Smooth muscle cell (in vitro differentiated cells): ENCODE data around the gene SWAP70. TPM values are rescaled to one million over a fixed set of nuclear protein-coding genes. Genes with fewer than 3 reads are reported as not detected.
A peak's percentile ranks its signal among the peaks of the same experiment; 100 is the strongest.

Experiments
- DNase-seq: peaks from one replicate; lab custom pipeline; 2025; ENCODE audit not compliant: unreplicated experiment; lab: John Stamatoyannopoulos, UW
- H2AFZ ChIP-seq: fragments of 200-600 bp; sonication (generic); 2 replicates; pipeline ENCODE4 v1.6.0; 2016; ENCODE audit warnings: antibody characterized with exemption, low read depth, mild to moderate bottlenecking
- H3F3A ChIP-seq: fragments of 200-600 bp; sonication (generic); 2 replicates; pipeline ENCODE4 v1.6.0; 2017; ENCODE audit warnings: antibody characterized with exemption, low read depth
- H3K27ac ChIP-seq: fragments of 200-600 bp; sonication (generic); 2 replicates; pipeline ENCODE4 v1.5.1; 2016; ENCODE audit warnings: low read depth, mild to moderate bottlenecking
- H3K27me3 ChIP-seq: fragments of 200-600 bp; sonication (generic); 2 replicates; pipeline ENCODE4 v1.6.1; 2016; ENCODE audit warnings: low read depth, mild to moderate bottlenecking
- H3K36me3 ChIP-seq: fragments of 200-600 bp; sonication (generic); 2 replicates; pipeline ENCODE4 v1.5.1; 2016; ENCODE audit warnings: low read depth
- H3K4me1 ChIP-seq: fragments of 200-600 bp; sonication (generic); 2 replicates; pipeline ENCODE4 v1.5.1; 2016; ENCODE audit warnings: low read depth
- H3K4me2 ChIP-seq: fragments of 200-600 bp; sonication (generic); 2 replicates; pipeline ENCODE4 v1.6.0; 2016; ENCODE audit warnings: mild to moderate bottlenecking
- H3K4me3 ChIP-seq: fragments of 200-600 bp; sonication (generic); 2 replicates; pipeline ENCODE4 v1.5.1; 2016; ENCODE audit warnings: mild to moderate bottlenecking
- H3K79me2 ChIP-seq: fragments of 200-600 bp; sonication (generic); 2 replicates; pipeline ENCODE4 v1.6.0; 2016; ENCODE audit warnings: low read depth, mild to moderate bottlenecking
- H3K9ac ChIP-seq: fragments of 200-600 bp; sonication (generic); 2 replicates; pipeline ENCODE4 v1.6.0; 2016; ENCODE audit warnings: low read depth
- H3K9me3 ChIP-seq: fragments of 200-600 bp; sonication (generic); replicated peaks from 2 replicates; pipeline ENCODE4 v1.5.1; 2016; ENCODE audit warnings: low read depth
- H4K20me1 ChIP-seq: fragments of 200-600 bp; sonication (generic); 2 replicates; pipeline ENCODE4 v1.6.0; 2016; ENCODE audit warnings: low read depth
- CTCF ChIP-seq: fragments of 200-600 bp; sonication (generic); IDR thresholded peaks from 2 replicates; pipeline ENCODE4 v1.5.1; 2017; ENCODE audit warnings: borderline replicate concordance, mild to moderate bottlenecking, antibody characterized with exemption; ENCODE audit not compliant: insufficient read depth, poor library complexity, severe bottlenecking
- WGBS: methylation state at CpG from one replicate; pipeline ENCODE4 v1.1.7; 2016; ENCODE audit warnings: low lambda C conversion rate; 5-methylcytosine and 5-hydroxymethylcytosine counted together
- polyA plus RNA-seq: library from polyadenylated mRNA; unstranded; fragments of >200 nt; fragmentation: Nextera tagmentation; extraction: Ambion mirVana; gene quantifications from 2 replicates; pipeline ENCODE4 v1.2.1, GENCODE V29; 2016
- total RNA-seq: library from RNA; depleted of rRNA; stranded (reverse); fragments of >200 nt; gene quantifications from 2 replicates; pipeline ENCODE4 v1.2.3, GENCODE V29; 2014

The SWAP70 gene
- total and polyA plus RNA-seq, 2 experiments from 2014 or later = 15.4 to 17.8 TPM

- WGBS = 76% methylated on average over 1 of the region's 1 CpG
- no peak for TF ChIP-seq CTCF
- no peaks in the 10 kb centered on the region for H3K27me3 ChIP-seq
These were observed 83.4 kb downstream of the SWAP70 start for GRCh38 chr11:9747229-9747628.

DNA sequence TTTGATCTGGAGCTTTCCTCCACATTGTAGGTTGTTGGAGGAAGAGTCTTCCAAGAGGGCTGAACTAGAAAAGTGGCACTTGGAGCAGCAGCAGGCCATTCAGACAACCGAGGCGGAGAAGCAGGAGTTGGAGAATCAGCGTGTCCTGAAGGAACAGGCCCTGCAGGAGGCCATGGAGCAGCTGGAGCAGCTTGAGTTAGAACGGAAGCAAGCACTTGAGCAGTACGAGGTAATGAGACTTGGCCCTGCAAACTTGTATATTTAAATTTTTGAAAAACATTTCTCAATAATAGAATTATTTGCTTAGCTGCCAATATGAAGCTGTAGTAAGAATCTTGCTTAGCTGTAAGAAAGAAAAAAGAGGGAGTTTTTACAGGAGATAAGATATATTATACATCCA lies 84.0 kb downstream of the SWAP70 start:
- no peaks in the 10 kb centered on the region for H3K9me3 ChIP-seq
- no peak overlapping the region for H2AFZ ChIP-seq
- 92% methylated on average over 5 of the region's 5 CpGs for WGBS
- no peaks in the 10 kb centered on the region for H3K36me3 ChIP-seq
- no peaks in the 10 kb centered on the region for H3K27me3 ChIP-seq
- H3K27ac ChIP-seq = no peak overlapping the region
- TF ChIP-seq CTCF = no peak
- no peak overlapping the region for H3K4me2 ChIP-seq
- H3F3A ChIP-seq = no peaks in the 10 kb centered on the region
- no peak overlapping the region for H3K9ac ChIP-seq
- no peak for DNase-seq
- H3K4me3 ChIP-seq = no peak overlapping the region
- peaks cover 5% of the 10 kb centered on the region for H3K4me1 ChIP-seq
- H4K20me1 ChIP-seq = no peaks in the 10 kb centered on the region
- H3K79me2 ChIP-seq = no peaks in the 10 kb centered on the region

More at GRCh38 chr11:9747229-9747628, 83.4 kb downstream of the SWAP70 start:
- Histone ChIP-seq H3K9me3 (no peaks in the 10 kb centered on the region), H3K27ac (no peak overlapping the region), H3K36me3 (no peaks in the 10 kb centered on the region), H3F3A (no peaks in the 10 kb centered on the region), H3K9ac (no peak overlapping the region), H3K79me2 (no peaks in the 10 kb centered on the region), H3K4me2 (no peak overlapping the region), H3K4me3 (no peak overlapping the region), H4K20me1 (no peaks in the 10 kb centered on the region), H2AFZ (no peak overlapping the region), H3K4me1 (peaks cover 1% of the 10 kb centered on the region)
- DNase-seq = no peak

GRCh38 chr11:9748361-9748970 lies 84.6 kb downstream of the SWAP70 start:
- WGBS = 65% methylated on average over 7 of the region's 7 CpGs
- Histone ChIP-seq H3K27me3 (no peaks in the 10 kb centered on the region), H3K9ac (no peak overlapping the region), H3K4me1 (peaks cover 5% of the 10 kb centered on the region), H2AFZ (no peak overlapping the region), H3K27ac (no peak overlapping the region), H4K20me1 (no peaks in the 10 kb centered on the region), H3K36me3 (no peaks in the 10 kb centered on the region), H3K4me3 (no peak overlapping the region), H3K9me3 (no peaks in the 10 kb centered on the region), H3F3A (no peaks in the 10 kb centered on the region), H3K79me2 (no peaks in the 10 kb centered on the region), H3K4me2 (no peak overlapping the region)
- TF ChIP-seq CTCF = peak; percentile 49
- no peak for DNase-seq

DNA sequence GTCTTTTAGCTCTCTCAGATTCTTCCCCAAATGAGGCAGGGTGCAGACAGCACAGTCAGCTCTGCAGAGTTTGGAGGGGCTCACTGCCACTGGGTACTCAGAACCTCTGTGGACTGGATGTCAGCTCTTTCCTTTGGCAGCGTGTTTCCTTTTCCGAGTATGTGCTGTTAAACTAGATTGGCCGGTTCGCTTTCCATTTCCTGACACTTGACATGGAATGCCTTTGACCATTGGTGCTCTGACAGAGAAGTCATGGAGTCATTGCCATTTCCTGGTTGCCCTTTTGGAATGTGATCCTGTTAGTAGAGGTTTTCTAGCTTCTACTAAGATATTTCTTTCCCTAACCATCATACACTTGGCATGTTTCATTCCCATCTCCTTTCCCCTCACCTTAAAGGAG lies 86.7 kb downstream of the SWAP70 start:
- H3K4me1 ChIP-seq = peaks cover 13% of the 10 kb centered on the region
- H3K4me2 ChIP-seq = no peak overlapping the region
- H3K36me3 ChIP-seq = no peaks in the 10 kb centered on the region
- H3K27me3 ChIP-seq = no peaks in the 10 kb centered on the region
- H4K20me1 ChIP-seq = no peaks in the 10 kb centered on the region
- peaks cover 13% of the 10 kb centered on the region for H3F3A ChIP-seq
- no peak for DNase-seq
- no peaks in the 10 kb centered on the region for H3K79me2 ChIP-seq
- no peaks in the 10 kb centered on the region for H3K9me3 ChIP-seq
- TF ChIP-seq CTCF = no peak
- no peak overlapping the region for H3K4me3 ChIP-seq
- no peak overlapping the region for H3K9ac ChIP-seq
- no peak overlapping the region for H3K27ac ChIP-seq
- H2AFZ ChIP-seq = no peak overlapping the region
- 90% methylated on average over 4 of the region's 4 CpGs for WGBS
